ENCODE data around the gene KCND3.
"Not testable (repeated sequence)": the region's sequence is repeated elsewhere in the genome, so short reads cannot be mapped to it uniquely, and the experiment has no call there.

Gene KCND3

DNA sequence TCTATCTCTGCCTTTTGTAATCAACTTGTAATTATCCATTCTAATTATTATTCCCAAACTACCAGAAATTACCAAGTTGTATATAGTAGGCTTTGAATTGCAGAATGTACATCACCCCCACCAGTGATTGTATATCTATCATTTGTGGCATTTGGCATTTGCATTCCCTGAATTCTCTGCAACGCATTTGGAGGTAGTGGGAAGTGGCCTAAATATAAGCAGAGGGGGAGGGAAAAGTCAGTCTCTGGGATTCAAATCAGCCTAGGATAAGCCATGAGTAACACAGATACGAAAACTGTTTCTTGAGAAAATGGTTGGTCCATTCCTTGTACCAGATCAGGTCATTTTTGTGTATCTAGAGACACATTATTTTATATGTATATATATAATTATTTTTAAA is 213.1 kb downstream of the KCND3 start:
- no peak for DNase-seq (ENCODE audit: low read depth)

DNA sequence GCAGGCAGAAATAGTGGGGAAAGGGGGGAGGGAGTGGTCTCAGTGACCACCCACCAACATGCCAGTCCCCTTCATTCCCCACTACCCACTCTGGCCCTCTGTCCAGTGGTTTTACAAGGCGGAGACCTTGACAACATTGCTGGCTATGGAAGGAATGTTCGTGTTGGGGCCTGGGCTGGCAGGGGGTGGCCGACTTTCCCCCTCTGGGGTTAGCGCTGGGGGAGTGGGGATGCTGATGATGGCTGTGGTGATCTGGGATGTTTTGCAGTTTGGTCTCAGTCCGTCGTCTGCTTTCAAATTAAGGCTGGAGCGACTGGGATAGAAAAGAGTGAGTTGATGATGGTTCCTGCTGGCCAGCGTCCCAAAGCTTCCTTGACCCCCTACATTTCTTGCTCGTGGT is 213.5 kb downstream of the KCND3 start:
- no peak for DNase-seq (ENCODE audit: low read depth)

GRCh38 chr1:111770916-111771315 is 218.6 kb downstream of the KCND3 start:
- no peak for DNase-seq (ENCODE audit: low read depth)

DNA sequence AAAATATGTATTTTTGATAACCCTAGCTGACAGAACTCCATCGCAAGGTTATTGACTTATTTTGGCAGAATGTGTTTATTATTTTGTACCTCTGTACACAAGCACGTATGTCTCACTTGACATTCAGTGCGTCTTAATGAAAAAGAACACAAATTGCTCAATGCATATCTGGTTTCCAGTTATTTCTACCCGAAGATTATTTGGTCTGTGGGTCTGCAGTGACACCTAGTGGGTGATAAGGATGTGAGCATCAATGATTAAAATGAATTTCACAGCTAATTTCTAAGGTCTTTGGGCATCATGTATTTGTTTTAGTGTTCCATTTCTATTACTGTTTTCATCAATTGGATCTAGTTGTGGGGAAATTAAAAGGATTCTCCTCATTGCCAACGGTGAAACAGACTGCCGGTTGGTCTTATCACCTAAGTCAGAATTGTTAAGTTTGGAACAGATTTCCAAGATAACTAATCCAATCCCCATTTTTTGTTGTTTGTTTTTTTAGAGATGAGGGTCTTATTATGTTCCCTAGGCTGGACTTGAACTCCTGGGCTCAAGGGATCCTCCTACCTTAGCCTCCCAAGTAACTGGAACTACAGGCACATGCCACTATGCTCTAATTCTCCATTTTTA is 219.8 kb downstream of the KCND3 start:
- DNase-seq (ENCODE audit: low read depth) = peak; percentile 64

DNA sequence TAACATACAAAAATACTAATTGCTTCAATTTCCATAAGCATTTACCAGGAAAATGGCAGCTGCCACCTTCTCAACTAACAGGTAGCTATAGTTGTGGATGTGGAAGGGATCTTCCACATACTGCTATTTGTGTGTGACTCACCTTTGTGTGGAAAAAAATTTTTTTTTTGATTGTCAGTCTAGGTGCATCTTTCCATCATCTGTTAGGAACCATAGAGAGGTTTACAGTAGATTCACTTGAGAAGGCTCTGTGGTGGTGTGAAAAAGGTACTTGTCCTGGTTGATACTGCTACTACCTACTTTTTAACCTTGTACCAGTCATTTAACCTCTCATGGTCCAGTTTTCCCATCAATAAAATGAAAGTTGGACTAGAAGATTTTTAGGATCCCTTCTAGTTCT is 220.8 kb downstream of the KCND3 start:
- DNase-seq (ENCODE audit: low read depth) = no peak

- no peak for DNase-seq (ENCODE audit: low read depth)
Observed at GRCh38 chr1:111768023-111768422, 221.4 kb downstream of the KCND3 start.

GRCh38 chr1:111762332-111762731 is 227.1 kb downstream of the KCND3 start:
- no peak for DNase-seq (ENCODE audit: low read depth)

DNA sequence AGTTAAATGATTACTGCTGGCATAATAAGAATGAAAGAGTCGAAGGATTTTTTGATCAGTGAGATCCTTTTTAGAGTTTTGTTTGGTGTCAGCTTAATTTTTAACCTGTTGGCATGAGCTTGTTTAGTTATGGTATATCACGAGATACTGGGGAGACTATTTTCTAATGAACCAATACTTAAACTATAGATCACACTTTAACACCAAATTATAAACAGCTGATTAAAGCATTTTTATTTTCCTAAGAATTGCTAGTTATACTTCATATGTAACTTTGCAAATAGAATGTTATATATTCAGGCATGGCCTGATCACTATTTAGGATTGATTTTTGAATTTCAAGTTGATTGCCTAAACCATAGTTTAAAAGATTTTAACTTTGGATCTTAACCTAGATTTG is 227.8 kb downstream of the KCND3 start:
- no peak for DNase-seq (ENCODE audit: low read depth)

DNA sequence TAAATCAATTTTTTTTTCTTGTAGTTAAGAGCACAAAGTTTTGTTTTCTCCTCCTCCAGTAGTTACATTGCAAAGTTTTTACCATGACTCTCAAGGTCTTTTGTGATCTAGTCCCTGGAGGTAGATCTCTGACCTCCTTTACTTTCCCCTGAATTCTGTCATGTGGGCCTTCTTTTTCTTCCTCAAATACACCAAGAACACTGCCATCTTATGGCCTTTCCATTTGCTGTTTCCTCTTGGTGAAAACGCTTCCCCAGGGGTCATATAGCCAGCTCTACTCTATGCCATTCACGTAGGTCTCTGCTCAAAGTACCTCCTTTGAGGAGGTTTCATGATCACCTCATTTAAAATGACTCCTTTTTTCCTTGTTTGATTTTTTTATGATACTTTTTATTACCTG is 231.1 kb downstream of the KCND3 start:
- no peak for DNase-seq (ENCODE audit: low read depth)

GRCh38 chr1:111756124-111756513 is 233.3 kb downstream of the KCND3 start:
- DNase-seq (ENCODE audit: low read depth) = no peak

GRCh38 chr1:111755331-111756123 is 233.9 kb downstream of the KCND3 start, which contains the start of gene DDX20:
TSS of gene DDX20 (plus strand) at chr1:111755901. CDS start at chr1:111755925, 24 bp downstream.
- DNase-seq (ENCODE audit: low read depth) = peak; percentile 97

GRCh38 chr1:111754984-111755330 is 234.5 kb downstream of the KCND3 start:
- DNase-seq (ENCODE audit: low read depth) = no peak

DNA sequence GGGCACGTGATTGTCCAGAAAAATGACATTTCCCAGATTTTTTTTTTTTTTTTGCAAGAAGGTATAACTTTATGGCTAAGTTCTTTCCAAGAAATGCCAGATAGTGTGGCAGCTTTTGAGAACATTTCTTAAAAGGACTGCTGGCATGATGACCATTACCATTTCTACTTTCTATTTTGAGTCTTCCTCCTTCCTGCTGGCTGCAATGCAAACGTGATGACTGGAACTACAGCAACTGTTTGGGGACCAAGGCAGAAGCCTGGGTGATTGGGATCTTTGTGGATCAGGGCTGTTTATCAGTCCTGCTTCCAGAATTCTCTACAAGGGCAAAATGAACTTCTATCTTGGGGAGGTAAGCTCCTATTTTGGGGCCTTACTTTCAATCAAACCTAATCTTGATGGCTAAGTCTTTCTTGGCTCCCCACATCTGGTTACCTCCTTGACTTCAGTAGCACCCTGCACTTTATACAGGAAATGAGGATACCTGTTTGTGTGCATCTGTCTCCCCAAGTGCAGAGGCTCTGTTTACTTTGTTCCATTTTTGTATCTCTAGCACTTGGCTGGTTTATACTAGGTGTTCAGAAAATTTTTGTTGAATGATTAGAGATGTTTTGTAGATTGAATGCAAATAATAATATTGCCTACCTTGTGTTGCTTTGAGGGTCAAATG is 237.4 kb downstream of the KCND3 start:
- DNase-seq (ENCODE audit: low read depth) = no peak

GRCh38 chr1:111750856-111751255 is 238.6 kb downstream of the KCND3 start:
- DNase-seq (ENCODE audit: low read depth) = no peak

DNA sequence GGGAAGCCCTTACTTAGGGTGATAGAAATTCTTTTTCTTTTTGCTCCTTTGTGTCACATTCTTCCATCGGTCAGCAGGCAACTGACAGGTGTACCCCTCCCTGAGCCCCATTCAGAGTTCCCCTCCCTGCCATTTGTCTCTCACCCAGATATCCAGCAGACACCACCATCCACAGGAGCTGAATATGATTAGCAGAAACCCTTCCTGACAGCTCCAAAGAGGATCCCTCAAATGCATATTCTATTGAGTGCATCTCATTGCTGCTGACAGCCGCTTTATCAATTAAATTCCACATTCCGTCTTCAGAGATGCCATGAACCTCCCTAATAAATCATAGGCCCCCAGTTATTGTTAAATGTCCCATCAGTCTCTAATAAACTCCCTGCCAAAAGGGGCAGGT is 239.8 kb downstream of the KCND3 start:
- DNase-seq (ENCODE audit: low read depth) = no peak

- no peak for DNase-seq (ENCODE audit: low read depth)
Observed at GRCh38 chr1:111747947-111748346, 241.5 kb downstream of the KCND3 start.

DNA sequence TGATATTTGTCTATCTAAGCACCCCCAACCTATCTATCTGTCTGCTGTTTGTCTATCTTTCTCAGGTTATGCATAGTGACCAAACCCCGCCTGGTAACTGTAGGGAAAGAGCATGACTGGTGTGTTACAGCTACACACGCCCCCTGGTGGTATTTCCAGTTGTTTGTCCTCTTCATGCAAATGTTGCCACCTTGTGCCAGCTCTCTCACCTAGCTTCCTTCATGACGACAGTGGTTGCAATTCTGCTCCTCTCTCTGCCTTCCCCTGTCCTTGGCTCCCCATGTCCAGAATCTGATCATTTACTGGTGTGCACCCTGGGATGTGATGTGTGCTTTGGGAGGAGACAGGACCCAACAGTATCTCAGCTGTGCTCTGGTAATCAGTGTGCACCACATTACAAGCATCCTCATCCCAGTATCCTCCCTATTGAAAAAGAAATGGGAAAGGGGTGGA is 242.2 kb downstream of the KCND3 start:
- peak; percentile 74 for DNase-seq (ENCODE audit: low read depth)

DNA sequence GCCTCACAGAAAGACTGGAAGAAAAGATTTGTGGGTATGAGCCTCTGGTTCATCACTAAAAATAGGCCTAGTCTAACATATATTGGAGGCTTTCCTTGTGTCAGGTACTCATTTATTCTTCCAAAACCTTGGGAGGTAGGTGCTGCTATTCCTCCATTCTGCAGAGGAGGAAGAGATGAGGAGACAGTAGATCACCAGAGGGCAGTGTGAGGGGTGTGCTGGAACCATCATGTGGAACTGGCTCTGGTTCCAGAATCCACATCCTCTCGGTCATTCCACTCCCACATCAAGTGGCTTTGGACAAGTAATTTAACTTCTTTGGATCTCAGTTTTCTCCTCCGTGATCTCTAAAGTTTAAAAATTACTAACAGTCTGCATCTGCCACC is 242.9 kb downstream of the KCND3 start:
- no peak for DNase-seq (ENCODE audit: low read depth)

- no peak for DNase-seq (ENCODE audit: low read depth)
Observed at GRCh38 chr1:111745675-111746613, 243.5 kb downstream of the KCND3 start.

GRCh38 chr1:111743679-111744101 is 245.8 kb downstream of the KCND3 start:
- no peak for DNase-seq (ENCODE audit: low read depth)

DNA sequence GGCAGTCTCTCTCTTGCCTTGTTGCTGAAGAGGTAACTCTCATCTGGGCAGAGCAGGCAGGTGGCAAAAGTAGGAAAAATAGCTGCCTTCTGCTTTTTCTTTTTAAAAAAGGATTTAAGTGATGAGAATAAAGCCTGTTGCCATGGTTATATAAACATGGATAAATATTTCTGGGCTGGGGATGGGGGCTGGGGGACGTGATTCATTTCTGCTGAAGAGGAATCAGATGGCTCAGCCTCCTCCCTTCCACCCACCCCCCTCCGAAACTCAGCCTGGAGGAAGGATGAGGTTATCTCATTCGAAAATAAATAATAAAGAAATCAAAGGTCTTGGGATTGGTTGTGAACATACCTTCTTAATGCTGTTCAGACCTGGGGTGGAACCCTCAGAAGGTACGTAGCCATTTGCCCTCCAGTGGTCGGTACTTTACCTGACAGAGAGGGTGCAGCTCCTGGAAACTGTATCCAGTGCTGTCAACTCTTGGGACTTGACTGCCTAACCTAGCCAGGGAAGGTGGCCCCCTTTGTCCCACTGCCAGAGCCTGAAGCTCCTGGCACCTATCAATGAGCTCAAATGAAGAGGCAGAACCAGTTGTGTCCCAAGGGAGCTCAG is 246.4 kb downstream of the KCND3 start:
- DNase-seq (ENCODE audit: low read depth) = no peak

- DNase-seq (ENCODE audit: low read depth) = not testable (repeated sequence)
Observed at GRCh38 chr1:111742292-111742691, 247.2 kb downstream of the KCND3 start.

Data from fibroblast of the conjunctiva (primary cell).